ENCODE data around the gene SNX32.

SNX32 gene

GRCh38 chr11:65862191-65862735 is 28.5 kb downstream of the SNX32 start:
- TF ChIP-seq GATA2 (IDR thresholded peaks at IDR 0.05; ENCODE audit: low read depth, low read length) (no peak), GATA3 (IDR thresholded peaks at IDR 0.05; ENCODE audit: low read depth, low read length) (no peak)

GRCh38 chr11:65862941-65863888 is 29.5 kb downstream of the SNX32 start:
- TF ChIP-seq GATA2 (IDR thresholded peaks at IDR 0.05; ENCODE audit: low read depth, low read length) (no peak), GATA3 (IDR thresholded peaks at IDR 0.05; ENCODE audit: low read depth, low read length) (no peak)

- TF ChIP-seq GATA2 (IDR thresholded peaks at IDR 0.05; ENCODE audit: low read depth, low read length) (no peak), GATA3 (IDR thresholded peaks at IDR 0.05; ENCODE audit: low read depth, low read length) (no peak)
Observed at GRCh38 chr11:65863889-65864705, 30.3 kb downstream of the SNX32 start.

GRCh38 chr11:65864706-65865471 is 31.1 kb downstream of the SNX32 start:
- no peak for TF ChIP-seq GATA2 (IDR thresholded peaks at IDR 0.05; ENCODE audit: low read depth, low read length)
- TF ChIP-seq GATA3 (IDR thresholded peaks at IDR 0.05; ENCODE audit: low read depth, low read length): no peak

- TF ChIP-seq GATA3 (IDR thresholded peaks at IDR 0.05; ENCODE audit: low read depth, low read length) (no peak), GATA2 (IDR thresholded peaks at IDR 0.05; ENCODE audit: low read depth, low read length) (no peak)
Observed at GRCh38 chr11:65865550-65866172, 31.9 kb downstream of the SNX32 start.

GRCh38 chr11:65866509-65867283 is 32.9 kb downstream of the SNX32 start:
- TF ChIP-seq GATA3 (IDR thresholded peaks at IDR 0.05; ENCODE audit: low read depth, low read length) (no peak), GATA2 (IDR thresholded peaks at IDR 0.05; ENCODE audit: low read depth, low read length) (no peak)

GRCh38 chr11:65867284-65868071 is 33.7 kb downstream of the SNX32 start:
- TF ChIP-seq GATA3 (IDR thresholded peaks at IDR 0.05; ENCODE audit: low read depth, low read length) (no peak), GATA2 (IDR thresholded peaks at IDR 0.05; ENCODE audit: low read depth, low read length) (no peak)

GRCh38 chr11:65868076-65868667 is 34.4 kb downstream of the SNX32 start:
- TF ChIP-seq GATA2 (IDR thresholded peaks at IDR 0.05; ENCODE audit: low read depth, low read length) (no peak), GATA3 (IDR thresholded peaks at IDR 0.05; ENCODE audit: low read depth, low read length) (no peak)

GRCh38 chr11:65868907-65869306 is 35.1 kb downstream of the SNX32 start:
- no peak for TF ChIP-seq GATA2 (IDR thresholded peaks at IDR 0.05; ENCODE audit: low read depth, low read length)
- TF ChIP-seq GATA3 (IDR thresholded peaks at IDR 0.05; ENCODE audit: low read depth, low read length): no peak

GRCh38 chr11:65869643-65870306 is 36.0 kb downstream of the SNX32 start:
- TF ChIP-seq GATA2 (IDR thresholded peaks at IDR 0.05; ENCODE audit: low read depth, low read length) (no peak), GATA3 (IDR thresholded peaks at IDR 0.05; ENCODE audit: low read depth, low read length) (no peak)

GRCh38 chr11:65870307-65870658 is 36.5 kb downstream of the SNX32 start:
- TF ChIP-seq GATA2 (IDR thresholded peaks at IDR 0.05; ENCODE audit: low read depth, low read length) (no peak), GATA3 (IDR thresholded peaks at IDR 0.05; ENCODE audit: low read depth, low read length) (no peak)
